ENCODE data around the gene PSMD13. TPM values are rescaled to one million over a fixed set of nuclear protein-coding genes. Genes with fewer than 3 reads are reported as not detected.

Gene PSMD13
- total and polyA plus RNA-seq, 2 of the 13 experiments (the other 11 are each of a cell fraction or from before 2014, with no cell fraction given): 83.0 to 117 TPM

GRCh38 chr11:266676-267439 is 30.1 kb downstream of the PSMD13 start:
- no peaks in the 10 kb centered on the region for H3K79me2 ChIP-seq (ENCODE audit: insufficient read depth, low read length)
- peaks cover 0 to 17% of the 10 kb centered on the region in 2 experiments; a peak in 3 of 5 replicates for H3K27me3 ChIP-seq (ENCODE audit: control insufficient read depth in 1 of 2, insufficient read depth in 2 of 2, low read length in 2 of 2)
- no peaks in the 10 kb centered on the region for H3K36me3 ChIP-seq (replicated peaks in 1 of 2; ENCODE audit: control insufficient read depth in 1 of 2, insufficient read depth in 2 of 2, low read length in 2 of 2)
- no peak overlapping the region for H3K4me2 ChIP-seq (ENCODE audit: low read depth, low read length)
- H4K20me1 ChIP-seq (ENCODE audit: insufficient read depth, low read length): no peaks in the 10 kb centered on the region
- no TSS peak for BruUV-seq (replicated peaks)
- H3K9me3 ChIP-seq (ENCODE audit: low read length): peaks cover 5% of the 10 kb centered on the region; the same call in 1 of the 2 replicates
- no peak for FAIRE-seq
- in situ Hi-C loops (cut with HindIII; ENCODE audit: extremely low pct_ligation_motif_present, low pct_unique_long_range_greater_than_20kb): no loop called here
- no peak for ATAC-seq
- no peak overlapping the region for H3K9ac ChIP-seq (ENCODE audit: insufficient read depth, low read depth, low read length)
- H3K4me1 ChIP-seq (ENCODE audit: insufficient read depth, low read length): peaks cover 37% of the 10 kb centered on the region
- TF ChIP-seq HNRNPK (IDR thresholded peaks at IDR 0.05; ENCODE audit: low read depth, low read length, poor library complexity, severe bottlenecking) (peak; percentile 47), ZFP37 (CRISPR knock-in tag; IDR thresholded peaks at IDR 0.05; ENCODE audit: borderline replicate concordance) (no peak)
- H3K27ac ChIP-seq (ENCODE audit: extremely low read length, insufficient read depth, low read length): no peak overlapping the region
- DNase-seq (ENCODE audit: low spot score): no peak
- ChIA-PET POLR2A (no interaction called here), CTCF (ENCODE audit: low intra/inter-chr PET ratio, low total read pairs) (no interaction called here)
- WGBS (ENCODE audit: low lambda C conversion rate): 62% methylated on average over 13 of the region's 13 CpGs
- H3K4me3 ChIP-seq (replicated peaks in 1 of 3; ENCODE audit: insufficient read depth in 1 of 3, low read depth in 2 of 3, low read length in 3 of 3): no peak overlapping the region
- H2AFZ ChIP-seq (ENCODE audit: low read length): no peak overlapping the region
- intact Hi-C loops (cut with micrococcal nuclease; ENCODE audit: unreplicated experiment): no loop called here

GRCh38 chr11:267491-267994 is 30.8 kb downstream of the PSMD13 start:
- intact Hi-C loops (cut with micrococcal nuclease; ENCODE audit: unreplicated experiment): no loop called here
- peaks cover 5% of the 10 kb centered on the region; the same call in 1 of the 2 replicates for H3K9me3 ChIP-seq (ENCODE audit: low read length)
- H3K4me2 ChIP-seq (ENCODE audit: low read depth, low read length): peak overlapping the region; percentile 40
- ATAC-seq (peak; percentile 19; the same call in 2 of the 3 replicates), FAIRE-seq (no peak), DNase-seq (ENCODE audit: low spot score) (no peak)
- peaks cover 0 to 22% of the 10 kb centered on the region in 2 experiments; a peak in 3 of 5 replicates for H3K27me3 ChIP-seq (ENCODE audit: control insufficient read depth in 1 of 2, insufficient read depth in 2 of 2, low read length in 2 of 2)
- whole genome bisulfite sequencing (ENCODE audit: low lambda C conversion rate): 37% methylated on average over 14 of the region's 18 CpGs
- in situ Hi-C loops (cut with HindIII; ENCODE audit: extremely low pct_ligation_motif_present, low pct_unique_long_range_greater_than_20kb): no loop called here
- no peaks in the 10 kb centered on the region for H3K79me2 ChIP-seq (ENCODE audit: insufficient read depth, low read length)
- POLR2A ChIA-PET: interaction anchor here (1.1 to 1.8 kb wide), 2 partner anchors 61 to 130 kb away, joined by 3 to 9 read pairs; partner anchors contain the start of genes BET1L and RIC8A
- H3K9ac ChIP-seq (ENCODE audit: insufficient read depth, low read depth, low read length): no peak overlapping the region
- H4K20me1 ChIP-seq (ENCODE audit: insufficient read depth, low read length): no peaks in the 10 kb centered on the region
- no peak overlapping the region for H3K4me3 ChIP-seq (replicated peaks in 1 of 3; ENCODE audit: insufficient read depth in 1 of 3, low read depth in 2 of 3, low read length in 3 of 3)
- no peak overlapping the region for H2AFZ ChIP-seq (ENCODE audit: low read length)
- no TSS peak for BruUV-seq (replicated peaks)
- CTCF ChIA-PET (ENCODE audit: low intra/inter-chr PET ratio, low total read pairs): no interaction called here
- H3K4me1 ChIP-seq (ENCODE audit: insufficient read depth, low read length): peaks cover 44% of the 10 kb centered on the region
- H3K36me3 ChIP-seq (replicated peaks in 1 of 2; ENCODE audit: control insufficient read depth in 1 of 2, insufficient read depth in 2 of 2, low read length in 2 of 2): no peaks in the 10 kb centered on the region
- no peak overlapping the region for H3K27ac ChIP-seq (ENCODE audit: extremely low read length, insufficient read depth, low read length)
- no peak for TF ChIP-seq ZNF878 (CRISPR knock-in tag; IDR thresholded peaks at IDR 0.05)
- TF ChIP-seq ASH2L (IDR thresholded peaks at IDR 0.05; ENCODE audit: insufficient read length, low read depth, low read length): no peak
- no peak for TF ChIP-seq ARNTL (CRISPR knock-in tag; IDR thresholded peaks at IDR 0.05)
- TF ChIP-seq TERF1 (CRISPR knock-in tag; IDR thresholded peaks at IDR 0.05): no peak
- TF ChIP-seq ZNF75D (CRISPR knock-in tag; IDR thresholded peaks at IDR 0.05; ENCODE audit: borderline replicate concordance): no peak
- no peak for TF ChIP-seq MXI1 (IDR thresholded peaks at IDR 0.05; ENCODE audit: borderline replicate concordance, low read depth, low read length)
- no peak for TF ChIP-seq SP140L (CRISPR knock-in tag; IDR thresholded peaks at IDR 0.05; ENCODE audit: borderline replicate concordance)
- no peak for TF ChIP-seq SETDB1 (CRISPR knock-in tag; IDR thresholded peaks at IDR 0.05; ENCODE audit: borderline replicate concordance)
- TF ChIP-seq KDM5B (CRISPR knock-in tag; IDR thresholded peaks at IDR 0.05; ENCODE audit: borderline replicate concordance): no peak
- TF ChIP-seq ZNF331 (CRISPR knock-in tag; IDR thresholded peaks at IDR 0.05): no peak
- no peak for TF ChIP-seq ZNF737 (CRISPR knock-in tag; IDR thresholded peaks at IDR 0.05; ENCODE audit: borderline replicate concordance)
- TF ChIP-seq MAX (IDR thresholded peaks at IDR 0.05): no peak
- TF ChIP-seq CHD2 (IDR thresholded peaks at IDR 0.05; ENCODE audit: low read depth, low read length): no peak
- no peak for TF ChIP-seq KLF11 (CRISPR knock-in tag; IDR thresholded peaks at IDR 0.05)
- TF ChIP-seq RARG (CRISPR knock-in tag; IDR thresholded peaks at IDR 0.05; ENCODE audit: low read depth): no peak
- TF ChIP-seq SMAD3 (CRISPR knock-in tag; IDR thresholded peaks at IDR 0.05): no peak

Data from HepG2 (cell line).